H9 (cell line): ENCODE results near the gene CEP162. TPM values are rescaled to one million over a fixed set of nuclear protein-coding genes. Genes with fewer than 3 reads are reported as not detected.

Experiments used
- DNase-seq: peaks from one replicate; pipeline ENCODE4 v3.0.0-alpha.2; 2017
- H2AFZ ChIP-seq: one replicate; pipeline ENCODE4 v1.6.1; 2013; ENCODE audit warnings: mild to moderate bottlenecking, low read length, control low read depth, moderate library complexity
- H2AK5ac ChIP-seq: 2 replicates; pipeline ENCODE4 v1.6.1; 2013; ENCODE audit warnings: low read length, control low read depth, mixed read lengths; ENCODE audit not compliant: insufficient read length
- H2BK120ac ChIP-seq: one replicate; pipeline ENCODE4 v1.6.1; 2013; ENCODE audit warnings: low read depth, mild to moderate bottlenecking, low read length, control low read depth, inconsistent platforms; ENCODE audit not compliant: poor library complexity, severe bottlenecking
- H2BK12ac ChIP-seq: 2 replicates; pipeline ENCODE4 v1.6.1; 2013; ENCODE audit warnings: low read length, control low read depth, mixed read lengths, low read depth; ENCODE audit not compliant: insufficient read length
- H2BK15ac ChIP-seq: 2 replicates; pipeline ENCODE4 v1.6.1; 2013; ENCODE audit warnings: low read depth, low read length, control low read depth
- H2BK20ac ChIP-seq: one replicate; pipeline ENCODE4 v1.6.1; 2013; ENCODE audit warnings: low read depth, mild to moderate bottlenecking, low read length, control low read depth, inconsistent platforms; ENCODE audit not compliant: poor library complexity, severe bottlenecking
- H2BK5ac ChIP-seq: 2 replicates; pipeline ENCODE4 v1.6.1; 2013; ENCODE audit warnings: low read length, control low read depth, mixed read lengths; ENCODE audit not compliant: insufficient read length
- H3K14ac ChIP-seq: 2 replicates; pipeline ENCODE4 v1.6.1; 2013; ENCODE audit warnings: low read length, control low read depth; ENCODE audit not compliant: insufficient read depth
- H3K18ac ChIP-seq: 2 replicates; pipeline ENCODE4 v1.6.1; 2013; ENCODE audit warnings: low read depth, mild to moderate bottlenecking, mixed read lengths, low read length, control low read depth; ENCODE audit not compliant: insufficient read length
- H3K23ac ChIP-seq: 2 replicates; pipeline ENCODE4 v1.6.1; 2013; ENCODE audit warnings: low read length, control low read depth, mixed read lengths, low read depth; ENCODE audit not compliant: insufficient read length
- H3K23me2 ChIP-seq: 2 replicates; pipeline ENCODE4 v1.6.1; 2013; ENCODE audit warnings: low read depth, mild to moderate bottlenecking, mixed read lengths, low read length, control low read depth; ENCODE audit not compliant: insufficient read length, poor library complexity, severe bottlenecking
- H3K27ac ChIP-seq: 2 replicates; pipeline ENCODE4 v1.5.1; 2013; ENCODE audit warnings: low read length, control low read depth, mixed read lengths, low read depth; ENCODE audit not compliant: insufficient read length
- H3K27me3 ChIP-seq: 2 replicates; pipeline ENCODE4 v1.6.1; 2013; ENCODE audit warnings: low read length, control low read depth, inconsistent platforms; ENCODE audit not compliant: insufficient read depth
- H3K4ac ChIP-seq: 2 replicates; pipeline ENCODE4 v1.6.1; 2013; ENCODE audit warnings: low read depth, mild to moderate bottlenecking, control low read depth, inconsistent platforms, low read length, moderate library complexity
- H3K4me1 ChIP-seq: 2 replicates; pipeline ENCODE4 v1.6.1; 2013; ENCODE audit warnings: low read length, control low read depth, inconsistent platforms; ENCODE audit not compliant: insufficient read depth
- H3K4me2 ChIP-seq: 2 replicates; pipeline ENCODE4 v1.6.1; 2013; ENCODE audit warnings: low read length, control low read depth, mixed read lengths; ENCODE audit not compliant: insufficient read length, insufficient read depth
- H3K56ac ChIP-seq: 2 replicates; pipeline ENCODE4 v1.6.1; 2013; ENCODE audit warnings: low read depth, mild to moderate bottlenecking, mixed read lengths, low read length, control low read depth; ENCODE audit not compliant: insufficient read length
- H3K79me1 ChIP-seq: 2 replicates; pipeline ENCODE4 v1.6.1; 2013; ENCODE audit warnings: low read depth, mild to moderate bottlenecking, moderate library complexity, low read length, control low read depth, inconsistent platforms; ENCODE audit not compliant: insufficient read depth, poor library complexity, severe bottlenecking
- H3K79me2 ChIP-seq: 2 replicates; pipeline ENCODE4 v1.6.1; 2013; ENCODE audit warnings: low read length, control low read depth, inconsistent platforms; ENCODE audit not compliant: insufficient read depth
- H3K9ac ChIP-seq: 2 replicates; pipeline ENCODE4 v1.6.1; 2013; ENCODE audit warnings: low read length, control low read depth, mixed read lengths; ENCODE audit not compliant: insufficient read length; ENCODE audit errors: extremely low read depth
- H3K9me3 ChIP-seq: one replicate; pipeline ENCODE4 v1.6.1; 2013; ENCODE audit warnings: low read depth, low read length, inconsistent platforms; ENCODE audit not compliant: control insufficient read depth
- H3T11ph ChIP-seq: one replicate; pipeline ENCODE4 v1.6.1; 2013; ENCODE audit warnings: mild to moderate bottlenecking, low read length, control low read depth, inconsistent platforms
- H4K20me1 ChIP-seq: one replicate; pipeline ENCODE4 v1.6.1; 2013; ENCODE audit not compliant: control insufficient read depth, insufficient read length, insufficient read depth
- H4K5ac ChIP-seq: 2 replicates; pipeline ENCODE4 v1.6.1; 2013; ENCODE audit warnings: low read depth, mild to moderate bottlenecking, mixed read lengths, low read length, control low read depth; ENCODE audit not compliant: insufficient read length
- H4K8ac ChIP-seq: replicated peaks from 2 replicates; pipeline ENCODE4 v1.6.1; 2013; ENCODE audit warnings: low read length, control low read depth, mixed read lengths, low read depth; ENCODE audit not compliant: insufficient read length
- H4K91ac ChIP-seq: 2 replicates; pipeline ENCODE4 v1.6.1; 2013; ENCODE audit warnings: low read depth, mild to moderate bottlenecking, moderate library complexity, mixed read lengths, low read length, control low read depth; ENCODE audit not compliant: insufficient read length
- H3K27ac Mint-ChIP-seq, 3 experiments: 2 replicates in 2 of 3; 3 replicates in 1 of 3; pipeline ENCODE4 v1.8.0; 2020 to 2021; ENCODE audit warnings: mixed read lengths in 3 of 3, mild to moderate bottlenecking in 1 of 3, moderate library complexity in 1 of 3
- H3K27me3 Mint-ChIP-seq: 2 replicates; pipeline ENCODE4 v1.8.0; 2021; ENCODE audit warnings: low read depth, mild to moderate bottlenecking, moderate library complexity, mixed read lengths
- H3K36me3 Mint-ChIP-seq, 3 experiments: 2 replicates in 2 of 3; 3 replicates in 1 of 3; pipeline ENCODE4 v1.8.0; 2020 to 2021; ENCODE audit warnings: low read depth in 3 of 3, mixed read lengths in 3 of 3; ENCODE audit not compliant: insufficient read depth in 1 of 3
- H3K4me1 Mint-ChIP-seq, 2 experiments: 2 replicates each; pipeline ENCODE4 v1.8.0; 2020; ENCODE audit warnings: mixed read lengths in 2 of 2
- H3K4me3 Mint-ChIP-seq, 2 experiments: 2 replicates in 1 of 2; 3 replicates in 1 of 2; pipeline ENCODE4 v1.8.0; 2020 to 2021; ENCODE audit warnings: mild to moderate bottlenecking in 2 of 2, mixed read lengths in 2 of 2, moderate library complexity in 1 of 2
- H3K9me3 Mint-ChIP-seq, 2 experiments: 2 replicates in 1 of 2; 3 replicates in 1 of 2; pipeline ENCODE4 v1.8.0; 2020; ENCODE audit warnings: mild to moderate bottlenecking in 2 of 2, mixed read lengths in 2 of 2, moderate library complexity in 1 of 2
- WGBS: extraction: QIAGEN DNeasy Blood & Tissue Kit; methylation state at CpG from one replicate; pipeline ENCODE4 v1.1.7; 2013; ENCODE audit warnings: missing lambda C conversion rate, low lambda C conversion rate, mixed read lengths; ENCODE audit not compliant: insufficient read length; ENCODE audit errors: extremely low coverage; 5-methylcytosine and 5-hydroxymethylcytosine counted together
- total RNA-seq: library from RNA; stranded (reverse); gene quantifications from 2 replicates; pipeline ENCODE4 v1.2.1, GENCODE V29; 2021
- TF ChIP-seq, protein P1 (sequence below): fragments of 200-600 bp; sonication (generic); conservative IDR thresholded peaks from 3 replicates; pipeline ENCODE4 v1.8.0; 2021; ENCODE audit warnings: antibody characterized with exemption, mild to moderate bottlenecking

The CEP162 gene
- total RNA-seq, 1 experiment from 2014 or later = 11.5 TPM

DNA sequence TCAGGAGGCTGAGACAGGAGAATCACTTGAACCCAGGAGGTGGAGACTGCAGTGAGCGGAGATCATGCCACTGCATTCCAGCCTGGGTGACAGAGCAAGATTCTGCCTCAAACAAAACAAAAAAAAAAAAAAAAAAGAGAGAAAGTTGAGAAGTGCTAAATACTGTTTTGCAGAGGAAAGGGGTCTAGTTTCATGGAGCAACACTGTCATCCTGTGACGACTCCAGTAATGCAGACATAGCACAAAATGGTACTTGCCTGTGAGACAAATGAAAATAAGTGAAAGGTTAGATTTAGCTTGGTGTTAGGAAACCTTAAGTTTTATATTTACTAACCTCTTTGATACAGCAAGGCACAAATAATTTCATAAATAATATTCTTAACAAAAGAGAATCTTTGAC lies 29.7 kb downstream of the CEP162 start:
- Histone ChIP-seq H3K56ac (no peak overlapping the region), H4K20me1 (no peaks in the 10 kb centered on the region), H3K79me1 (no peaks in the 10 kb centered on the region), H3T11ph (no peak overlapping the region), H2BK120ac (no peak overlapping the region), H2AK5ac (no peak overlapping the region), H3K4me2 (no peak overlapping the region), H3K9me3 (no peaks in the 10 kb centered on the region), H3K27ac (no peak overlapping the region), H2BK15ac (no peak overlapping the region), H3K14ac (no peak overlapping the region), H3K9ac (no peak overlapping the region), H4K91ac (no peak overlapping the region), H2AFZ (no peak overlapping the region), H3K79me2 (no peaks in the 10 kb centered on the region), H2BK5ac (no peak overlapping the region), H2BK20ac (no peak overlapping the region), H3K27me3 (no peaks in the 10 kb centered on the region), H2BK12ac (no peak overlapping the region), H3K18ac (no peak overlapping the region), H3K4me1 (no peaks in the 10 kb centered on the region), H4K8ac (no peak overlapping the region), H4K5ac (no peak overlapping the region), H3K23me2 (no peaks in the 10 kb centered on the region), H3K4ac (no peak overlapping the region), H3K23ac (no peak overlapping the region)
- no CpG with 5 or more reads among the region's 2 CpGs for WGBS
- no peaks in the 10 kb centered on the region for H3K27me3 Mint-ChIP-seq
- DNase-seq = no peak
- TF ChIP-seq, protein P1, sequence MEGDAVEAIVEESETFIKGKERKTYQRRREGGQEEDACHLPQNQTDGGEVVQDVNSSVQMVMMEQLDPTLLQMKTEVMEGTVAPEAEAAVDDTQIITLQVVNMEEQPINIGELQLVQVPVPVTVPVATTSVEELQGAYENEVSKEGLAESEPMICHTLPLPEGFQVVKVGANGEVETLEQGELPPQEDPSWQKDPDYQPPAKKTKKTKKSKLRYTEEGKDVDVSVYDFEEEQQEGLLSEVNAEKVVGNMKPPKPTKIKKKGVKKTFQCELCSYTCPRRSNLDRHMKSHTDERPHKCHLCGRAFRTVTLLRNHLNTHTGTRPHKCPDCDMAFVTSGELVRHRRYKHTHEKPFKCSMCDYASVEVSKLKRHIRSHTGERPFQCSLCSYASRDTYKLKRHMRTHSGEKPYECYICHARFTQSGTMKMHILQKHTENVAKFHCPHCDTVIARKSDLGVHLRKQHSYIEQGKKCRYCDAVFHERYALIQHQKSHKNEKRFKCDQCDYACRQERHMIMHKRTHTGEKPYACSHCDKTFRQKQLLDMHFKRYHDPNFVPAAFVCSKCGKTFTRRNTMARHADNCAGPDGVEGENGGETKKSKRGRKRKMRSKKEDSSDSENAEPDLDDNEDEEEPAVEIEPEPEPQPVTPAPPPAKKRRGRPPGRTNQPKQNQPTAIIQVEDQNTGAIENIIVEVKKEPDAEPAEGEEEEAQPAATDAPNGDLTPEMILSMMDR = peak; percentile 35; the same call in 2 of the 3 replicates
- H3K36me3 Mint-ChIP-seq = peaks cover 12 to 43% (median 38%) of the 10 kb centered on the region in 3 experiments
- H3K27ac Mint-ChIP-seq = no peak overlapping the region
- H3K4me3 Mint-ChIP-seq = no peak overlapping the region
- H3K9me3 Mint-ChIP-seq = no peaks in the 10 kb centered on the region
- H3K4me1 Mint-ChIP-seq = no peaks in the 10 kb centered on the region
